Keratinocyte (primary cell): Measurements from ENCODE around the gene SLC1A2. TPM values are rescaled to one million over a fixed set of nuclear protein-coding genes. Genes with fewer than 3 reads are reported as not detected.
A peak's percentile ranks its signal among the peaks of the same experiment; 100 is the strongest.

Source experiments
- DNase-seq: peaks from one replicate; pipeline ENCODE4 v3.0.0-alpha.2; 2011; ENCODE audit warnings: low read depth, missing footprints, low spot score
- FAIRE-seq: peaks from 2 replicates; lab custom pipeline; 2011; peaks lifted over from hg19 to GRCh38; lab: Jason Lieb, UNC
- H2AFZ ChIP-seq: 2 replicates; pipeline ENCODE4 v1.6.0; 2012; ENCODE audit warnings: low read length, control low read depth, inconsistent platforms; ENCODE audit not compliant: control insufficient read depth
- H3K27ac ChIP-seq: 2 replicates; pipeline ENCODE4 v1.5.1; 2011; ENCODE audit warnings: low read length; ENCODE audit not compliant: control insufficient read depth, insufficient read depth
- H3K27me3 ChIP-seq: 3 replicates; pipeline ENCODE4 v1.6.0; 2011; ENCODE audit warnings: low read length; ENCODE audit not compliant: control insufficient read depth, insufficient read depth; ENCODE audit errors: extremely low read depth
- H3K36me3 ChIP-seq, 2 experiments: 2 replicates in 1 of 2; 3 replicates in 1 of 2; pipeline ENCODE4 v1.5.1; 2011; ENCODE audit warnings: low read length in 2 of 2, mild to moderate bottlenecking in 1 of 2; ENCODE audit not compliant: control insufficient read depth in 2 of 2, insufficient read depth in 2 of 2; ENCODE audit errors: extremely low read depth in 1 of 2
- H3K4me1 ChIP-seq: 3 replicates; pipeline ENCODE4 v1.5.1; 2011; ENCODE audit warnings: low read length; ENCODE audit not compliant: control insufficient read depth, insufficient read depth; ENCODE audit errors: extremely low read depth
- H3K4me2 ChIP-seq: 3 replicates; pipeline ENCODE4 v1.6.0; 2011; ENCODE audit warnings: low read depth, low read length; ENCODE audit not compliant: control insufficient read depth, insufficient read depth; ENCODE audit errors: extremely low read depth
- H3K4me3 ChIP-seq, 3 experiments: fragments of 200-600 bp in 1 of 3; sonication (generic) in 1 of 3; 2 replicates in 2 of 3; 3 replicates in 1 of 3; pipeline ENCODE4 v1.5.1; 2011 to 2016; ENCODE audit warnings: low read length in 3 of 3, mild to moderate bottlenecking in 3 of 3, control low read depth in 2 of 3, inconsistent platforms in 1 of 3, low read depth in 1 of 3, mixed read lengths in 1 of 3, mixed run types in 1 of 3, moderate library complexity in 1 of 3; ENCODE audit not compliant: control insufficient read depth in 2 of 3, insufficient read depth in 2 of 3; ENCODE audit errors: extremely low read depth in 1 of 3
- H3K79me2 ChIP-seq: 2 replicates; pipeline ENCODE4 v1.6.0; 2012; ENCODE audit warnings: low read length; ENCODE audit not compliant: control insufficient read depth, insufficient read depth
- H3K9ac ChIP-seq: 3 replicates; pipeline ENCODE4 v1.6.0; 2011; ENCODE audit warnings: low read length; ENCODE audit not compliant: control insufficient read depth, insufficient read depth; ENCODE audit errors: extremely low read depth
- H3K9me1 ChIP-seq: 3 replicates; pipeline ENCODE4 v1.6.0; 2011; ENCODE audit warnings: low read length; ENCODE audit not compliant: control insufficient read depth, insufficient read depth; ENCODE audit errors: extremely low read depth
- H3K9me3 ChIP-seq: 2 replicates; pipeline ENCODE4 v1.5.1; 2012; ENCODE audit warnings: low read depth, low read length; ENCODE audit not compliant: control insufficient read depth
- H4K20me1 ChIP-seq: 3 replicates; pipeline ENCODE4 v1.6.0; 2011; ENCODE audit warnings: low read length; ENCODE audit not compliant: control insufficient read depth, insufficient read depth; ENCODE audit errors: extremely low read depth
- EZH2 ChIP-seq: IDR thresholded peaks from one replicate; pipeline ENCODE4 v1.6.1; 2012; ENCODE audit warnings: inconsistent platforms, mild to moderate bottlenecking, low read length, moderate library complexity
- dilution Hi-C: fragments of 300-500 bp; cut with MboI; formaldehyde crosslinking; loops from one replicate; pipeline ENCODE4 v1.7.0; 2020; ENCODE audit warnings: low sequenced_read_pairs; ENCODE audit not compliant: extremely low pct_ligation_motif_present
- polyA plus RNA-seq, 5 experiments: library from polyadenylated mRNA; depleted of rRNA in 3 of 5; stranded (reverse) in 3 of 5; stranded (forward) in 1 of 5; unstranded in 1 of 5; fragments of >200 nt; gene quantifications; 1 replicate in 1 of 5; 2 replicates in 3 of 5; 3 replicates in 1 of 5; pipeline versions ENCODE4 v1.2.1 to v1.2.3, GENCODE V29; 2011 to 2012; ENCODE audit warnings: missing spikeins in 2 of 5, low read depth in 1 of 5, low replicate concordance in 1 of 5
- TF ChIP-seq, protein P1 (sequence below), 3 experiments: IDR thresholded peaks in 1 of 3; conservative IDR thresholded peaks in 1 of 3; optimal IDR thresholded peaks in 1 of 3; 2 replicates in 2 of 3; 3 replicates in 1 of 3; pipeline versions ENCODE3 to v1.5.1; 2011; ENCODE audit warnings: low read length in 3 of 3, mild to moderate bottlenecking in 3 of 3, moderate library complexity in 2 of 3, control low read depth in 1 of 3, inconsistent platforms in 1 of 3; ENCODE audit not compliant: insufficient read depth in 2 of 3; ENCODE audit errors: extremely low read depth in 1 of 3

The SLC1A2 gene
- polyA plus RNA-seq, 1 donor (not counting 4 experiments of a cell fraction or from before 2014, with no cell fraction given), result under 0.01 TPM

DNA sequence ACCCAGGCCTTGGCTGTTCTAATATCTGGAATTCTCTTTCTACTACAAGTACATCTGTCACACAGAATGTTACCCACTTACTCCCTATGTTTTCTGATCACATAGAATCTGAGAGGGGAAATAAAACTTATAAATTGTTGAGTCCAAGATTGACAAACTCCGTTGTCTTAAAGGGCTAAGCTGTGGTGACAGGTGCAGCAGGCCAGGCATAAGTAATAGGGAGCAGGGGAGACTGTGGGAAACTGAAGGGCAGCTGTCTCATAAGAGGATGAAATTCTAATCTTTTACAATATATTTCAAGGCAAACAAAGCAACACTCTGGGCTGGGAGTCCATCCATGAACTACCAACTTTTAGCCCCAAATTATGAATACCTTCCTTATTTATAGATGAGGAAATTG, 133.9 kb downstream of the SLC1A2 start:
- no peak for TF ChIP-seq EZH2
- TF ChIP-seq, protein P1, sequence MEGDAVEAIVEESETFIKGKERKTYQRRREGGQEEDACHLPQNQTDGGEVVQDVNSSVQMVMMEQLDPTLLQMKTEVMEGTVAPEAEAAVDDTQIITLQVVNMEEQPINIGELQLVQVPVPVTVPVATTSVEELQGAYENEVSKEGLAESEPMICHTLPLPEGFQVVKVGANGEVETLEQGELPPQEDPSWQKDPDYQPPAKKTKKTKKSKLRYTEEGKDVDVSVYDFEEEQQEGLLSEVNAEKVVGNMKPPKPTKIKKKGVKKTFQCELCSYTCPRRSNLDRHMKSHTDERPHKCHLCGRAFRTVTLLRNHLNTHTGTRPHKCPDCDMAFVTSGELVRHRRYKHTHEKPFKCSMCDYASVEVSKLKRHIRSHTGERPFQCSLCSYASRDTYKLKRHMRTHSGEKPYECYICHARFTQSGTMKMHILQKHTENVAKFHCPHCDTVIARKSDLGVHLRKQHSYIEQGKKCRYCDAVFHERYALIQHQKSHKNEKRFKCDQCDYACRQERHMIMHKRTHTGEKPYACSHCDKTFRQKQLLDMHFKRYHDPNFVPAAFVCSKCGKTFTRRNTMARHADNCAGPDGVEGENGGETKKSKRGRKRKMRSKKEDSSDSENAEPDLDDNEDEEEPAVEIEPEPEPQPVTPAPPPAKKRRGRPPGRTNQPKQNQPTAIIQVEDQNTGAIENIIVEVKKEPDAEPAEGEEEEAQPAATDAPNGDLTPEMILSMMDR (optimal IDR thresholded peaks at IDR 0.05 in 1 of 3, IDR thresholded peaks at IDR 0.05 in 1 of 3, conservative IDR thresholded peaks at IDR 0.05 in 1 of 3; ENCODE audit: extremely low read depth in 1 of 3, insufficient read depth in 2 of 3, low read length in 3 of 3), result no peak
- no peaks in the 10 kb centered on the region for H3K79me2 ChIP-seq
- no peak for FAIRE-seq

DNA sequence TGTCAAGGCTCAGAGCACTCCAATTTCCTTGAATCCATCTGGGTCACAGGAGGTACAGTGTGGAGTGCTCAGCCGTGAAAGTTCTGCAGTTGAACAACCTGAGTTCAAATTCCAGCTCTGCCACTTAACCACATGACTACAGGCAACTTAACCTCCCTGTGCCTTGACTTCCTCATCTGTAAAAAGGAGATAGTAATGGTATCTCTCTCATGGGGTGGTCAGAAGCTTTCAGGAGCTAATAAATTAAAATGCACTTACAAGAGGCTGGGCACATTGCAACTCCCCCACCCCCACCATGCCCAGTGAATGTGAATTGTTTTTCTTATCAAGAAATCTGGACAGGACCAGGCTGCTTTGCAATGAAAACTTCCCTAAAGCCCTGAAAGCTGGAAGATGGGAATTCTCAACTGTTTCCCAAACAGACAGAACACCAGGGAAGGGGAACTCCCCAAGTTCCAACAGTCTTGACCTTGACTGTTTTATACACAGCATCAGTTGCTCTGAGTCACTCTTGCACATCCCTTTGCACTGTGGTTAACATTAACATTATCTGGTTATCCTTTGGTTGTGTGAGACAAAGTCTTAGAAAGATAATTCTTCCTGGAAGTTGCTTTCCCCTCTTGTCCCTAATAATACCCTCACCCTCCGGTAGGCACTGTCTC, 137.0 kb downstream of the SLC1A2 start:
- no peak overlapping the region for H3K4me2 ChIP-seq
- no peak overlapping the region for H3K4me3 ChIP-seq
- H2AFZ ChIP-seq, result no peak overlapping the region
- DNase-seq (no peak), FAIRE-seq (peak; percentile 39)
- H3K9me3 ChIP-seq, result no peaks in the 10 kb centered on the region
- H3K9ac ChIP-seq, result no peak overlapping the region
- TF ChIP-seq, protein P1 (optimal IDR thresholded peaks at IDR 0.05 in 1 of 3, IDR thresholded peaks at IDR 0.05 in 1 of 3, conservative IDR thresholded peaks at IDR 0.05 in 1 of 3; ENCODE audit: extremely low read depth in 1 of 3, insufficient read depth in 2 of 3, low read length in 3 of 3), result no peak
- TF ChIP-seq EZH2, result no peak
- H3K36me3 ChIP-seq, result no peaks in the 10 kb centered on the region
- H3K4me1 ChIP-seq, result no peaks in the 10 kb centered on the region
- H3K79me2 ChIP-seq, result no peaks in the 10 kb centered on the region
- no peak overlapping the region for H3K27ac ChIP-seq
- no peaks in the 10 kb centered on the region for H3K27me3 ChIP-seq
- dilution Hi-C loops, result no loop called here
- no peaks in the 10 kb centered on the region for H4K20me1 ChIP-seq
- H3K9me1 ChIP-seq, result no peaks in the 10 kb centered on the region

More for the DNA sequence above, 133.9 kb downstream of the SLC1A2 start:
- Histone ChIP-seq H3K36me3 (no peaks in the 10 kb centered on the region), H3K9me3 (no peaks in the 10 kb centered on the region), H2AFZ (no peak overlapping the region), H4K20me1 (no peaks in the 10 kb centered on the region), H3K9me1 (no peaks in the 10 kb centered on the region), H3K4me1 (peaks cover 13% of the 10 kb centered on the region), H3K4me3 (no peak overlapping the region), H3K4me2 (no peak overlapping the region), H3K9ac (no peak overlapping the region), H3K27ac (no peak overlapping the region), H3K27me3 (no peaks in the 10 kb centered on the region)
- dilution Hi-C loops, result no loop called here
- DNase-seq, result no peak
